Heart right ventricle (tissue), 16 donors: ENCODE data around the gene GPR61. TPM values are rescaled to one million over a fixed set of nuclear protein-coding genes. Genes with fewer than 3 reads are reported as not detected.

Experiments
- ATAC-seq, 8 donors: fragments of 200-7000 bp; cut with Tn5 transposase; one replicate each; pipeline ENCODE4 v1.9.1; 2020; ENCODE audit warnings: mild to moderate bottlenecking in 8 of 8, moderate library complexity in 8 of 8, moderate number of reproducible peaks in 1 of 8
- DNase-seq, 2 donors: peaks; one replicate each; pipeline ENCODE4 v3.0.0-alpha.2; 2020
- H3K27ac ChIP-seq, 10 donors: fragments of 200-600 bp; sonication (generic) in 2 of 10; one replicate each; pipeline versions ENCODE4 v1.5.0 to v1.8.0; 2020 to 2022; ENCODE audit warnings: mild to moderate bottlenecking in 3 of 10
- H3K27me3 ChIP-seq, 7 donors: fragments of 200-600 bp; one replicate each; pipeline ENCODE4 v1.8.0; 2021 to 2022; ENCODE audit warnings: mild to moderate bottlenecking in 2 of 7
- H3K36me3 ChIP-seq, 9 donors: fragments of 200-600 bp; sonication (generic) in 1 of 9; one replicate each; pipeline versions ENCODE4 v1.5.0 to v1.8.0; 2020 to 2022; ENCODE audit warnings: mild to moderate bottlenecking in 2 of 9
- H3K4me1 ChIP-seq, 9 donors: fragments of 200-600 bp; sonication (generic) in 1 of 9; one replicate each; pipeline versions ENCODE4 v1.5.0 to v1.8.0; 2020 to 2022; ENCODE audit warnings: mild to moderate bottlenecking in 4 of 9
- H3K4me3 ChIP-seq, 10 donors: fragments of 200-600 bp; sonication (generic) in 2 of 10; one replicate each; pipeline versions ENCODE4 v1.5.0 to v1.8.0; 2020 to 2022; ENCODE audit warnings: mild to moderate bottlenecking in 7 of 10, moderate library complexity in 2 of 10
- H3K9me3 ChIP-seq, 11 donors: fragments of 200-600 bp in 10 of 11; sonication (generic) in 2 of 11; one replicate each; pipeline versions ENCODE4 v1.5.0 to v1.8.0; 2013 to 2022; ENCODE audit warnings: mild to moderate bottlenecking in 2 of 11, control low read depth in 1 of 11, moderate library complexity in 1 of 11
- CTCF ChIP-seq, 9 donors: fragments of 200-600 bp; sonication (generic) in 2 of 9; IDR thresholded peaks; one replicate each; pipeline versions ENCODE4 v1.5.0 to v1.8.0; 2021 to 2022; ENCODE audit warnings: antibody characterized with exemption in 9 of 9, mild to moderate bottlenecking in 5 of 9, moderate library complexity in 1 of 9
- WGBS, 2 donors: extraction: QIAGEN DNeasy Blood & Tissue Kit; methylation state at CpG; one replicate each; pipeline ENCODE4 v1.1.7; 2013; ENCODE audit warnings: inconsistent platforms in 1 of 2; 5-methylcytosine and 5-hydroxymethylcytosine counted together
- intact Hi-C, 10 donors: fragments of 100-400 bp; cut with DNase I; formaldehyde crosslinking; loops; one replicate each; pipeline versions ENCODE4 v1.11.1 to v1.14.2; 2022
- long read RNA-seq, 3 donors: library from polyadenylated mRNA; unstranded; transcript quantifications; one replicate each; pipeline ENCODE4 v2.0.0, GENCODE V29; 2020 to 2021
- polyA plus RNA-seq, 2 donors: library from polyadenylated mRNA; stranded (reverse); fragments of 200-250 nt; gene quantifications; one replicate each; pipeline ENCODE4 v1.2.3, GENCODE V29; 2013
- total RNA-seq, 10 donors: library from RNA; stranded (reverse); fragmentation: NEBNext Ultra II Directional in 3 of 10; extraction: Animal tissue kit (Norgen Biotek cat#: 25700) in 3 of 10; gene quantifications; one replicate each; pipeline versions ENCODE4 v1.2.1 to v1.2.4, GENCODE V29; 2021 to 2023
- donor health status: Arrhythmogenic right ventricular cardiomyopathy.
- donor health status: ischemic (EF 13 %, LVEDD 7.1; RV severe dilation, severe dysfunction).
- donor health status: healthy with polysubstance abuse.
- donor health status: DM: no; HTN: yes; CAD: no.
- donor health status: DM: no; HTN: no; CAD: no.
- donor health status: ischemic (EF 25% LVEDD 6.9; RV normal size, moderate dysfunction).
- donor health status: ischemic (EF 25% LVEDD 5.7; RV mildly dilated, moderate dysfunction).
- donor health status: healthy.
- donor health status: DM: yes; HTN: yes; CAD: no.
- donor health status: Ischemic cardiomyopathy.
- donor health status: ischemic (EF 35%, LVEDD 5.7; RV mildly dilated, moderate dysfunction).
- donor health status: nonischemic (EF 11% LVEDD 7.7; RV severe dilation, severe dysfunction).
- donor health status: DM: yes; HTN: yes; CAD: no.
- donor health status: PGD.
- donor health status: ischemic (EF 29% LVEDD 5.4; RV normal size, mild dysfunction).
- donor health status: nonischemic (EF 23%, LVEDD 6.1; RV moderate dilation, normal function).

The GPR61 gene
- total RNA-seq (1 to 10 TPM in 1 of 10 donors, under 1 TPM in 7, not detected in 2; 0.11 to 1.0 (median 0.31) TPM), polyA plus RNA-seq (not detected)
- long read RNA-seq, donor 1: 0 reads
- long read RNA-seq, donor 2: 0 reads
- long read RNA-seq, donor 3, partial matches to known transcripts: 0 of 1 reads
- long read RNA-seq, donor 3, other reads (novel, unspliced or antisense): 1 of 1 reads

GRCh38 chr1:109539676-109540075 is at the start of gene GPR61:
GPR61 (plus strand) TSS chr1:109539872; CDS start chr1:109543023, 3,151 bp downstream.
- DNase-seq: no peak
- H3K27me3 ChIP-seq: no peaks in the 10 kb centered on the region
- no peak within 1 kb of the TSS for H3K4me3 ChIP-seq
- peaks cover 0 to 31% (median 9%) of the 10 kb centered on the region in 9 donors for H3K4me1 ChIP-seq
- no peak for ATAC-seq
- no peaks in the 10 kb centered on the region for H3K9me3 ChIP-seq
- intact Hi-C loops: loop anchor here in 6 of 10 donors (5.0 to 10.0 kb wide), 5 partner anchors 88 to 445 kb away; partner anchors contain the start of genes AHCYL1 (in 3 of the 6) and EPS8L3 (in 1 of the 6)
- 35 to 45% methylated on average over 7 of the region's 7 CpGs for WGBS, 2 donors
- H3K27ac ChIP-seq: no peak within 1 kb of the TSS
- TF ChIP-seq CTCF (IDR thresholded peaks at IDR 0.05): no peak
- no peaks in the 10 kb centered on the region for H3K36me3 ChIP-seq

GRCh38 chr1:109490029-109490933 is 49.4 kb upstream of the GPR61 start:
- ATAC-seq (peak in 7 of 8 donors; percentile 6 to 58 (median 44)), DNase-seq (peak; percentile 48 to 74)
- H3K36me3 ChIP-seq: peaks cover 0 to 36% (median 0%) of the 10 kb centered on the region in 9 donors
- H3K4me1 ChIP-seq: peaks cover 0 to 29% (median 21%) of the 10 kb centered on the region in 9 donors
- no peak overlapping the region for H3K4me3 ChIP-seq
- TF ChIP-seq CTCF (IDR thresholded peaks at IDR 0.05): peak; percentile 73 to 88 (median 83)
- peak overlapping the region in 4 of 10 donors; percentile 3 to 45 (median 26) for H3K27ac ChIP-seq
- H3K9me3 ChIP-seq: no peaks in the 10 kb centered on the region
- intact Hi-C loops: loop anchor here in 5 of 10 donors (2.0 kb wide), 2 partner anchors 41 to 43 kb away; no protein-coding TSS in a partner anchor
- H3K27me3 ChIP-seq: no peaks in the 10 kb centered on the region
- WGBS, 2 donors: 86 to 88% methylated on average over 11 of the region's 11 CpGs

GRCh38 chr1:109490934-109491302 is 48.8 kb upstream of the GPR61 start:
- peaks cover 0 to 41% (median 4%) of the 10 kb centered on the region in 9 donors for H3K36me3 ChIP-seq
- H3K9me3 ChIP-seq: no peaks in the 10 kb centered on the region
- peaks cover 0 to 29% (median 21%) of the 10 kb centered on the region in 9 donors for H3K4me1 ChIP-seq
- H3K27me3 ChIP-seq: no peaks in the 10 kb centered on the region
- intact Hi-C loops: loop anchor here in 5 of 10 donors (2.0 kb wide), 2 partner anchors 40 to 42 kb away; no protein-coding TSS in a partner anchor
- DNase-seq: peak in 1 of 2 donors; percentile 28
- 71 to 73% methylated on average over 11 of the region's 11 CpGs for WGBS, 2 donors
- ATAC-seq: peak in 2 of 8 donors; percentile 10 to 13
- H3K4me3 ChIP-seq: no peak overlapping the region
- H3K27ac ChIP-seq: peak overlapping the region in 4 of 10 donors; percentile 3 to 45 (median 26)
- TF ChIP-seq CTCF (IDR thresholded peaks at IDR 0.05): no peak

GRCh38 chr1:109491372-109491771 is 48.3 kb upstream of the GPR61 start:
- TF ChIP-seq CTCF (IDR thresholded peaks at IDR 0.05): no peak
- intact Hi-C loops: loop anchor here in 5 of 10 donors (2.0 kb wide), 2 partner anchors 39 to 41 kb away; no protein-coding TSS in a partner anchor
- Histone ChIP-seq H3K27ac (peak overlapping the region in 1 of 10 donors; percentile 45), H3K36me3 (peaks cover 0 to 43% (median 7%) of the 10 kb centered on the region in 9 donors), H3K27me3 (no peaks in the 10 kb centered on the region), H3K9me3 (no peaks in the 10 kb centered on the region), H3K4me3 (no peak overlapping the region), H3K4me1 (peaks cover 0 to 29% (median 21%) of the 10 kb centered on the region in 9 donors)
- WGBS, 2 donors: 95 to 96% methylated on average over 8 of the region's 8 CpGs
- DNase-seq: no peak
- no peak for ATAC-seq
